Tibial nerve (tissue), 4 donors: ENCODE results near the gene TAF6L.

Experiments
- CTCF ChIP-seq, 5 experiments: fragments of 200-600 bp in 3 of 5; fragments of 450-650 bp in 2 of 5; sonication (generic) in 3 of 5; IDR thresholded peaks; one replicate each; pipeline ENCODE4 v1.5.1; 2016 to 2019; ENCODE audit warnings: antibody characterized with exemption in 5 of 5, mild to moderate bottlenecking in 3 of 5, moderate library complexity in 2 of 5
- EP300 ChIP-seq, 2 donors: sonication (generic); formaldehyde crosslinking; IDR thresholded peaks; one replicate each; pipeline ENCODE4 v1.6.1; 2017; ENCODE audit warnings: antibody characterized with exemption in 2 of 2, mild to moderate bottlenecking in 1 of 2

DNA sequence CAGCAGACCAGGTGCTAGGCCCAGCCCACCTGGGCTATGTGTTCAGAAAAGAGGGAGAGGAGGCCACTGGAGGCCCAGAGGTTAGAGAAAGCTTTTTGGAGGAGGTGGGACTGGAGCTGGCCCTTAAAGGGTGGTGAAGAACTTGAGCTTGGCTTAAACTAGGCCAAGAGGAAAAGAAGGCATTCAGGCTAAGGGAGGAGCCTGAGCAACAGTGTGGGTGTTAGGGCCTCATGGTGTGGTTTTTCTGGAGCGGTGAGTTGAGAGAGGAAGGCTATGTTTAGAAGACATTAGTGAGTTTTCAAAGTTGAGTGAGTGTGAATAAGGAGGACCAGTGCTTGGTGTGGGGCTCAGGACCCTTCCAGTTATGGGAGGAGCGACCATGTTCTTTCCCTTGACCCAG, 6.2 kb downstream of the TAF6L start:
- TF ChIP-seq EP300 (IDR thresholded peaks at IDR 0.05): no peak
- no peak for TF ChIP-seq CTCF (IDR thresholded peaks at IDR 0.05)
